Measurements from ENCODE around the gene SLC35E3.

GRCh38 chr12:68808388-68809189 is 62.6 kb downstream of the SLC35E3 start:
- TF ChIP-seq YY1 (IDR thresholded peaks at IDR 0.05; ENCODE audit: insufficient read depth, insufficient read length) (no peak), ZNF274 (IDR thresholded peaks at IDR 0.05; ENCODE audit: low read depth, low read length) (no peak), SUZ12 (IDR thresholded peaks at IDR 0.05; ENCODE audit: extremely low read depth, insufficient read depth, insufficient read length) (no peak)
